B cell (primary cell): ENCODE data around the gene GLI3.

Source experiments
- CTCF ChIP-seq: fragments of 200-600 bp; IDR thresholded peaks from one replicate; pipeline ENCODE4 v1.8.0; 2022; ENCODE audit warnings: antibody characterized with exemption, mild to moderate bottlenecking
- EZH2 ChIP-seq: IDR thresholded peaks from 2 replicates; pipeline ENCODE4 v1.6.1; 2012; ENCODE audit warnings: borderline replicate concordance, low read depth, mild to moderate bottlenecking, moderate library complexity, low read length; ENCODE audit not compliant: insufficient read depth, poor library complexity, severe bottlenecking

GRCh38 chr7:42026622-42027197 is 210.3 kb downstream of the GLI3 start:
- TF ChIP-seq CTCF: no peak
- TF ChIP-seq EZH2: no peak
